GM18505 (cell line): ENCODE measurements around the gene FTO.

Experiments used
- ATAC-seq: cut with Tn5 transposase; IDR thresholded peaks from one replicate; pipeline ENCODE4 v1.9.1; 2021; ENCODE audit not compliant: unreplicated experiment
- POLR2A ChIP-seq: IDR thresholded peaks from 4 replicates; pipeline ENCODE4 v1.6.1; 2011; ENCODE audit warnings: borderline replicate concordance; ENCODE audit not compliant: insufficient read depth, insufficient read length; ENCODE audit errors: extremely low read depth

FTO gene

DNA sequence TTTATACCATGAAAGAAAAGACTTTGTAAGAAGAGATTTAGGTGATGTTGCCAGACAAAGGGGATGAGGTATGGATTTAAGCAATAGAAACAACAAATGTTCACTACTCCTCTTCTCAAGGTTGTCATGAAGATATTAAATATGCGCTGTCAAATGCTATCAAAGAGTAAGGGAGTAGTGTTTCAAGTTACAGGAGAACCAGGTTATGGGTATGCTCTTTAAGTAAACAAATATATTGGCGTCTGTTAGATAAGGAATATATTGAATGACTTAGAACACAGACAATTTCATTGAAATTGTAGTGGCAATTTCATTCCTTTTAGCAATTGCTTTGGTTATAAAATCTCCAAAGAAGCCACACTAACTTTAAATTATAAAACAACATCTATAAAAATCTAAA is 229.0 kb downstream of the FTO start:
- no peak for ATAC-seq
- no peak for TF ChIP-seq POLR2A

GRCh38 chr16:53933407-53933806 is 229.5 kb downstream of the FTO start:
- no peak for ATAC-seq
- TF ChIP-seq POLR2A: no peak

DNA sequence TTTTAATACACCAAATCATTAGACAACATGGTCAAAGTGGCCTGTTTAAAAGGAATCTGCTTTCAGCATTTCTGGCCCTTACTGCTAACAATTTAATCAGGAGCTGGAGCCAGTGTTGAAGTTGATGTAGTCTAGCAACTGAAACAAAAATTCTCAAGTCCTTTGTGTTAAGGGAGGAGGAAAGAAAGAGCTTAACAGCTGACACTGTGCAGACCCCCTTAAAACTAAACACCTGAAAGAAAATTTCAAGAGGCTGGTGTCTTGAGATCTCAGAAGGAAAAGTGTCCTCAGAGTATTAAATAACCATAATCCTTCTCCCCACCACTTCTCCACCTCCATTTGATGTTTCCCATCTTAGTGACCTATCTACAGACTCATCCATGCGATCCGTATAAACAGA is 232.1 kb downstream of the FTO start:
- no peak for TF ChIP-seq POLR2A
- no peak for ATAC-seq

DNA sequence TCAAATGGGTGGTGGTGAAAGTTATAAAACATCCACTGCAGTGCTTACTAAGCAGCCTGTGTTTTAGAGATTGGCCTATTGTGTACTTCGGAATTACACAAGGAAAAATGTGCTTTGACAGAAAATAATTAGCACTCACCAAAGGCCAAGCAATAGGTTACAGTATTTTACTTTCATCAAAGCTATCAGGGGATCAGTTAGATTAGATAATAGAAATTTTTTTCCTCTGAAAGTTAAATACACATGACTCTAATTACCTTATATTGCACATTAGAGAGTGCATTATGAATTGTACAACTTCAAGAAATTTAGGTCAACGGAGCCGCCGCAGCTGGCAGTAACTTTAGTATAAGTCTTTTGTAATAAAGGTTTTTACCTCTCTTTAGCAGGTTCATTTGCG is 232.6 kb downstream of the FTO start:
- TF ChIP-seq POLR2A: no peak
- ATAC-seq: no peak

GRCh38 chr16:53937161-53937880 is 233.4 kb downstream of the FTO start:
- no peak for TF ChIP-seq POLR2A
- ATAC-seq: no peak

DNA sequence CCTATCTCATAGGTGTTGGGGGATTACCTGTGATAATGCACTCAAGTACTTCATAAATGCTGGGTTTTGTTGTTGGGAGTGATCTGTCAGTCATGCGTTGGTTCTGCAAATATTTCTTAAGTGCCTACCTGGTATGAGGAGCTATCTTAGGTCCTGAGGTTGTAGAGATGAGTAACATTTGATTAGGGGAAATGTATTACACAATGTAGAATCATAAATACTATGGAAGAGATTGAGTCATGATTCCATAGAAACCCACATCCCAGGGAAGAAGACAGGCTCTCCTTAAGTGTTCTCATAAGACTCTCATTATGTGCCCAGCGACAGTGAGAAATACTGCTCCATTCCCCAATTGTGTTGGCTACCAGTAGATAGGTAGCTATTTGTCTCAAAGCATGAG is 240.1 kb downstream of the FTO start:
- ATAC-seq: no peak
- TF ChIP-seq POLR2A: no peak

DNA sequence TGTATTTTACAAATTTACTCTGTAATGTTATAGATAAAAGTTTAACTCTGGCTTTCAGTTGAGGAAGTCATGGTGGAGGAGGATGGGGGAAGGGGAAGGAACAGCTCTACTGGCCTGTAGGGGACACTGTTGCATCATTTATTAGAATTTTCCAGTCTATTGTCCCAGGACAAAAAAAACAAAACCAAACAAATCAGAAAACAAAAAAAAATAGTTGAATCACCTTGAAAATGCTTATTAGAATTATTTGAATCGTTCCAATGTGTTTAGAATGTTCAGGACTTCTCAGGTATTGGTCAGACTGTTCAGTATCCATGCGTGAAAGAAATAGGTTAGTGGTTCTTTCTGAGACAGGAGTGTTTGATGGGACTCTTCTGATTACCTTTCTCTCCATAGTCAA is 242.0 kb downstream of the FTO start:
- ATAC-seq: peak; percentile 50

DNA sequence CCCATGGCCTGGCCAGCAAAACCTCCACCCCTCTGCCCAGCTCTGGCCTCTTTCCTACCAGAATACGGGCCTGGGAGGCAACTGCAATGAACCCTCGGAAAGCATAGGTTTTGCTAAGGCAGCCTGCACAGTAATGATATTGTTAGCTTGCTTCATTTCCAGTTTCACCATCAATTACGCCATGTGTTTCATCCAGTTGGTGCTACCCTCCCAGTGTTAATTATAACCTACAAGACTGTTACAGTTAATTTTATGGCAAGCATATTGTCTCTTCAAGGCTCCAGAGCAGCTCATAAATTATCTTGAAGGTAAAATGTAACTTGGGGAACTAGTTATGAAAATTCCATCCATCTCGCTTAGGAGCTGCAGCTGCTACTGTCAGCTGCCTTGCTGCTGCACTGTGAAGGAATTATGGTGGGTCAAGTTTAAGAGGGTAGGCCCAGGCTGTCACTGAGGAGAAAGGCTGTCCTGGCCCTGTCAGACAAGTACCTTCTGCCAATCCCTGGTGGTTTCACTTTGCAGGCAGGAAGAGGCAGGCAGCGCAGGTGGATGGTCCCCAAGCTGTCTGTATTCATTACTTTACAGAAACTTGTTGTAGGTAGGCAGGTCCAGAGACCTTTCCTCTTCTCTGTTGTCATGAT is 242.9 kb downstream of the FTO start:
- no peak for ATAC-seq
- no peak for TF ChIP-seq POLR2A

More for the DNA sequence above, 242.0 kb downstream of the FTO start:
- TF ChIP-seq POLR2A: no peak

- ATAC-seq: no peak
- TF ChIP-seq POLR2A: no peak
Measured at GRCh38 chr16:53947642-53948041, 243.7 kb downstream of the FTO start.

GRCh38 chr16:53948326-53948725 is 244.4 kb downstream of the FTO start:
- no peak for ATAC-seq
- TF ChIP-seq POLR2A: no peak

GRCh38 chr16:53948734-53949430 is 244.9 kb downstream of the FTO start:
- no peak for TF ChIP-seq POLR2A
- ATAC-seq: no peak

DNA sequence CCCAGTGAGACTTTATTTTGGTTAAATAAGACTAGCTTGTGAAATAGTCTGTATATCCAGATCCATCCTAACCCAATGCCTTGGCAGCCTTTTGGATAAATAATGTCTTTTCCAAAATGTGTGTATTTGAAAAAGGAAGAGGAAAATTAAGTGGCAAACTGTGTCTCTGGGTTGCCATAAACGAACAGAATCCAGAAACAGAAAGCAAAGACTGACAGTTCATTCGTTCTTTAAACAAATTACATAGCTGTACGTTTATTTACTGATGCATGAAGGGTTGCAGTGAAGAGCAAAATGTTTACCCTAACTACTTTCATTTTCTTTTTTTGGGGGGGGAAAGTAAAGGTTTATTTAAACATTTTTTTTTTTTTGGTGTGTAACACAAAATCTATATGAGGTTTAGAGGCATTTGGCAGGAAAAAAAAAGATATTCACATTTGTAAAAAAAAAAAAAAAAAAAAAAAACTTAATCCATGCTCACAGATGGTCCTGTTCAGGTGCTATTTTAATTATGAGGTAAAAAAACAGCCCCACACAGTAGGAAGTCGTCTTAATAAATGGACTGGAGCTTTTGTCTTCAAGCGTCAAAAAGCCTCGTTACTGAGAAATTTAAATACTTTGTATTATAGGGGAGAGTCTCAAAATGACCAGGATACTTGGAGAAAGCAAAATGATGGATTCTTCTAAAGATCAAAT is 245.9 kb downstream of the FTO start:
- ATAC-seq: peak; percentile 54
- no peak for TF ChIP-seq POLR2A

DNA sequence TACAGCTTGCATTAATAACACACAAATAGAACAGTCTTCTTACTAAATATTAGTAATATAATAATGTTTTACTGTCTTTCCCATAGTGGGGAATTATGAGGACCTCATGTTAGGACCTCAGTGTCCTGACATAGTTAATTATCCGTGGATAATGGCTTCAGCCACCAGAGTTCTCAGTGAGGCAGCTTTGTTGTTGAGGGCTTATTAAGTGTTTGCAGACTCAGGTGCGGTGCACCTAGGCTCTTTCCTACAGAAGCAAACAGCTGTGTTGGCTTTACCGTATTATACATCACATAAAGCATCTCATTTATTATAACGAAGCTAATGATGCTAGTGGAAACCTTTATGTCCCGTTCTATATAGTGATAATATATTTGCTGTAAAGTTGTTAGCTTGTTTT is 246.7 kb downstream of the FTO start:
- no peak for TF ChIP-seq POLR2A
- no peak for ATAC-seq

DNA sequence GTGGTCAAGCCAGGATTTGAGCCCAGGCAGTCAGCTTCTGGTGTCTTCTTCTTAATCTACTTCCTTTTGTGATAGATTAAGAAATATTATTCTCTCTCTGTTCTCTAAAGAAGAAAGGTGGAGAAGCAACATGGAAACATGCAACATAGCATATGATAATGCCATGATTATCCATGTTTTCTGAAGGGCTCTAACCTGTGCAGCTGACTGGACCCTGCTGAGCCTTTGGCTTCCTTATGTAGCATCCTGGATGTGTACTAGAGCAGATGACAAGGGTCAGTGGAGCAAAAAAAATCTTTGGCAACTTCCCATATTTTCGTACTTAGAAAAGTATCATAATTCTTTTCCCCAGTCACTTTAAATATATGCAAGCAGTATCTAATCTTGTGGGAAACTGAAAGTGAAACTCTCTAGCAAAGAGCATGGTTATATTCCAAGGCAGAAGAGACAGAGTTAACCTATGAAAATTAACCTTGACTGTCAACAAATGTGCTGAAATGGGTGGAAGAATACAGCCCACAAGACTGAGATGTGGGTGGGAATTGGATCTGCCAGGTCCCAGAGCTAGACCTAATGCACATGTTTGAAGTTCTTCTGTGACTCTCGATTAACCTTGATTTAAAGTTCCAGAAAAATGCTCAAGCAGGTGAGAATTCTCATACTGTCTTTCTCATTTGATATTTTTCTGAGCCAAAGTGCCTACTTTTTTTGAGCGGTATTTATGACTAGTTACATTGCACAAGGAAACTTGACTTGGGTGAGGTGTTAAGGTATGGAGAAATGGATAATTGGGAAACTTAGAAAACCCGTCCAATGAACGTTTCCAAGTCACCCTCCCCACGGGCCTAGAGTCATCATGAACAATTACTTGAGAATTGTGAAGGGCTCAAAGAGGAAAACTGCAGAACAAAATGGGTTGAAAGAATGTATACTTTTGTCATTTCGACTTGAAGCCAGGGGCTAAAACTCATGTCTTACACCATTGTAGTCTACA is 248.6 kb downstream of the FTO start:
- ATAC-seq: no peak
- no peak for TF ChIP-seq POLR2A
